PC-9 (cell line): ENCODE data around the gene TCEANC2. TPM values are rescaled to one million over a fixed set of nuclear protein-coding genes. Genes with fewer than 3 reads are reported as not detected.

Experiments used
- BruUV-seq: library from RNA; stranded (reverse); fragments of 400-500 nt; replicated peaks from 2 replicates; lab custom pipeline; 2021; lab: Mats Ljungman, UMichigan
- CTCF ChIA-PET: fragments of 300-600 bp; sonication (Branson Sonifier 250); formaldehyde crosslinking; loops from one replicate; lab custom pipeline; 2022; ENCODE audit warnings: antibody characterized with exemption; lab: Charles Lee
- POLR2A ChIA-PET: fragments of 300-600 bp; sonication (Branson Sonifier 250); formaldehyde crosslinking; loops from one replicate; lab custom pipeline; 2022; ENCODE audit warnings: antibody characterized with exemption; ENCODE audit not compliant: unreplicated experiment; lab: Charles Lee
- DNase-seq, 2 experiments: peaks; one replicate each; pipeline versions ENCODE4 v3.0.0 to v3.0.0-alpha.2; 2015 to 2022; ENCODE audit warnings: mixed read lengths in 1 of 2
- H2AFZ ChIP-seq: fragments of 200-600 bp; sonication (generic); 2 replicates; pipeline ENCODE4 v1.8.1; 2017; ENCODE audit warnings: antibody characterized with exemption
- H3F3A ChIP-seq: fragments of 200-600 bp; sonication (generic); 2 replicates; pipeline ENCODE4 v1.8.1; 2017; ENCODE audit warnings: antibody characterized with exemption, mild to moderate bottlenecking, low read depth; ENCODE audit not compliant: insufficient read depth
- H3K27ac ChIP-seq: fragments of 200-600 bp; sonication (generic); 2 replicates; pipeline ENCODE4 v1.6.1; 2016; ENCODE audit warnings: mixed run types
- H3K27me3 ChIP-seq: fragments of 200-600 bp; sonication (generic); 2 replicates; pipeline ENCODE4 v1.6.1; 2016; ENCODE audit warnings: low read depth, mixed run types; ENCODE audit not compliant: insufficient read depth
- H3K36me3 ChIP-seq: fragments of 200-600 bp; sonication (generic); 2 replicates; pipeline ENCODE4 v1.6.1; 2016; ENCODE audit warnings: low read depth, mixed run types
- H3K4me1 ChIP-seq: fragments of 200-600 bp; sonication (generic); replicated peaks from 2 replicates; pipeline ENCODE4 v1.6.1; 2016; ENCODE audit warnings: mixed run types; ENCODE audit not compliant: insufficient read depth
- H3K4me2 ChIP-seq: fragments of 200-600 bp; sonication (generic); 2 replicates; pipeline ENCODE4 v1.6.1; 2017; ENCODE audit warnings: mixed run types
- H3K4me3 ChIP-seq: fragments of 200-600 bp; sonication (generic); 2 replicates; pipeline ENCODE4 v1.6.1; 2016; ENCODE audit warnings: mixed run types
- H3K79me2 ChIP-seq: fragments of 200-600 bp; sonication (generic); 2 replicates; pipeline ENCODE4 v1.6.1; 2017; ENCODE audit warnings: low read depth, mixed run types
- H3K9me2 ChIP-seq: fragments of 200-600 bp; sonication (generic); 2 replicates; pipeline ENCODE4 v1.8.1; 2017; ENCODE audit warnings: mild to moderate bottlenecking; ENCODE audit not compliant: insufficient read depth
- H3K9me3 ChIP-seq: fragments of 200-600 bp; sonication (generic); 2 replicates; pipeline ENCODE4 v1.8.1; 2016; ENCODE audit warnings: low read depth; ENCODE audit not compliant: insufficient read depth
- H4K20me1 ChIP-seq: fragments of 200-600 bp; sonication (generic); 2 replicates; pipeline ENCODE4 v1.8.1; 2017; ENCODE audit not compliant: insufficient read depth
- CTCF ChIP-seq: fragments of 200-600 bp; sonication (generic); conservative IDR thresholded peaks from 2 replicates; pipeline ENCODE4 v1.6.1; 2017; ENCODE audit warnings: mixed run types, antibody characterized with exemption, mild to moderate bottlenecking, moderate library complexity
- EZH2 ChIP-seq: fragments of 200-600 bp; sonication (generic); IDR thresholded peaks from 2 replicates; pipeline ENCODE4 v1.8.0; 2017; ENCODE audit warnings: antibody characterized with exemption, low read depth
- intact Hi-C: fragments of 100-400 bp; cut with micrococcal nuclease; formaldehyde crosslinking; loops from one replicate; pipeline ENCODE4 v1.10.0; 2022; ENCODE audit not compliant: unreplicated experiment
- total RNA-seq: library from RNA; stranded (reverse); gene quantifications from 2 replicates; pipeline ENCODE4 v1.2.3, GENCODE V29; 2021

TCEANC2 gene
- total RNA-seq, 1 experiment from 2014 or later, result 11.5 TPM

- H3K9me3 ChIP-seq, result no peaks in the 10 kb centered on the region
- H3K4me1 ChIP-seq, result no peaks in the 10 kb centered on the region
- no peaks in the 10 kb centered on the region for H3F3A ChIP-seq
- H2AFZ ChIP-seq, result no peak overlapping the region
- H3K36me3 ChIP-seq, result no peaks in the 10 kb centered on the region
- POLR2A ChIA-PET, result interaction anchor here (0.7 kb wide), 1 partner anchor 70 kb away, joined by 5 read pairs; no protein-coding TSS in a partner anchor
- intact Hi-C loops, result no loop called here
- no peaks in the 10 kb centered on the region for H3K79me2 ChIP-seq
- no peak overlapping the region for H3K27ac ChIP-seq
- CTCF ChIA-PET, result interaction anchor here (0.6 kb wide), 2 partner anchors 9 to 470 kb away, joined by 3 read pairs; no protein-coding TSS in a partner anchor
- no TSS peak for BruUV-seq
- H3K27me3 ChIP-seq, result no peaks in the 10 kb centered on the region
- H4K20me1 ChIP-seq, result no peaks in the 10 kb centered on the region
- no peak for TF ChIP-seq CTCF
- H3K4me2 ChIP-seq, result no peak overlapping the region
- DNase-seq, result no peak
- H3K9me2 ChIP-seq, result no peaks in the 10 kb centered on the region
- H3K4me3 ChIP-seq, result no peak overlapping the region
Measured at GRCh38 chr1:54111624-54112023, 58.2 kb downstream of the TCEANC2 start.

DNA sequence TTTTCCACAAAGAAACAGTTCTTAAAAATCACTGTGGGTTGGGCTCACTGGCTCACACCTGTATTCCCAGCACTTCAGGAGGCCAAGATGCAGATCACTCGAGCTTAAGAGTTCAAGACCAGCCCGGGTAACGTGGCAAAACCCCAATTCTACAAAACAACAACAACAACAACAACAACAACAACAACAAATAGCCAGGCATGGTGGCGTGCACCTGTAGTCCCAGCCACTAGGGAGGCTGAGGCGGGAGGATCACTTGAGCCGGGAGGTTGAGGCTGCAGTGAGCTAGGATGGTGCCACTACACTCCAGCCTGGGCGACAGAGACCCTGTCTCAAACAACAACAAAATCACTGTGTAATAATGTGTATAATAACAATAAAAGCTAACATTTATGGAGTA, 58.6 kb downstream of the TCEANC2 start:
- Histone ChIP-seq H3K4me2 (no peak overlapping the region), H2AFZ (no peak overlapping the region), H3F3A (no peaks in the 10 kb centered on the region), H4K20me1 (no peaks in the 10 kb centered on the region), H3K4me3 (no peak overlapping the region), H3K36me3 (no peaks in the 10 kb centered on the region), H3K27me3 (no peaks in the 10 kb centered on the region), H3K4me1 (no peaks in the 10 kb centered on the region), H3K9me3 (no peaks in the 10 kb centered on the region), H3K9me2 (no peaks in the 10 kb centered on the region), H3K79me2 (no peaks in the 10 kb centered on the region), H3K27ac (no peak overlapping the region)
- ChIA-PET CTCF (interaction anchor here (0.6 kb wide), 1 partner anchor 9 kb away, joined by 3 read pairs; no protein-coding TSS in a partner anchor), POLR2A (no interaction called here)
- no peak for TF ChIP-seq CTCF
- TF ChIP-seq EZH2, result no peak
- BruUV-seq, result no TSS peak
- intact Hi-C loops, result no loop called here
- DNase-seq, result no peak

- Histone ChIP-seq H3K4me2 (no peak overlapping the region), H3K36me3 (no peaks in the 10 kb centered on the region), H4K20me1 (no peaks in the 10 kb centered on the region), H3K27me3 (no peaks in the 10 kb centered on the region), H3K4me1 (no peaks in the 10 kb centered on the region), H2AFZ (no peak overlapping the region), H3K4me3 (no peak overlapping the region), H3K9me3 (no peaks in the 10 kb centered on the region), H3K9me2 (no peaks in the 10 kb centered on the region), H3K79me2 (no peaks in the 10 kb centered on the region), H3F3A (no peaks in the 10 kb centered on the region), H3K27ac (no peak overlapping the region)
- ChIA-PET CTCF (interaction anchor here (0.5 to 0.7 kb wide), 3 partner anchors 48 to 964 kb away, joined by 4 read pairs; no protein-coding TSS in a partner anchor), POLR2A (interaction anchor here (0.6 kb wide), 1 partner anchor 8 kb away, joined by 6 read pairs; no protein-coding TSS in a partner anchor)
- DNase-seq, result no peak
- TF ChIP-seq CTCF (no peak), EZH2 (no peak)
- BruUV-seq, result no TSS peak
- intact Hi-C loops, result no loop called here
Measured at GRCh38 chr1:54112705-54113368, 59.4 kb downstream of the TCEANC2 start.
